GM06990 (cell line): ENCODE measurements around the gene CALHM1.

ENCODE experiments used
- DNase-seq: peaks from one replicate; pipeline ENCODE4 v3.0.0-alpha.2; 2011; ENCODE audit not compliant: insufficient read length; ENCODE audit errors: extremely low read depth
- H3K27me3 ChIP-seq: replicated peaks from 2 replicates; pipeline ENCODE4 v1.6.0; 2011; ENCODE audit warnings: low read length; ENCODE audit not compliant: control insufficient read depth, insufficient read depth
- H3K36me3 ChIP-seq: 2 replicates; pipeline ENCODE4 v1.5.1; 2011; ENCODE audit warnings: low read length; ENCODE audit not compliant: control insufficient read depth, insufficient read depth
- H3K4me3 ChIP-seq: replicated peaks from 2 replicates; pipeline ENCODE4 v1.5.1; 2011; ENCODE audit warnings: low read depth, mild to moderate bottlenecking, control low read depth, low read length
- TF ChIP-seq, protein P1 (sequence below): IDR thresholded peaks from 2 replicates; pipeline ENCODE4 v1.5.1; 2011; ENCODE audit warnings: low read length, control low read depth, mild to moderate bottlenecking, inconsistent platforms; ENCODE audit not compliant: insufficient read depth, poor library complexity, severe bottlenecking

Gene CALHM1

DNA sequence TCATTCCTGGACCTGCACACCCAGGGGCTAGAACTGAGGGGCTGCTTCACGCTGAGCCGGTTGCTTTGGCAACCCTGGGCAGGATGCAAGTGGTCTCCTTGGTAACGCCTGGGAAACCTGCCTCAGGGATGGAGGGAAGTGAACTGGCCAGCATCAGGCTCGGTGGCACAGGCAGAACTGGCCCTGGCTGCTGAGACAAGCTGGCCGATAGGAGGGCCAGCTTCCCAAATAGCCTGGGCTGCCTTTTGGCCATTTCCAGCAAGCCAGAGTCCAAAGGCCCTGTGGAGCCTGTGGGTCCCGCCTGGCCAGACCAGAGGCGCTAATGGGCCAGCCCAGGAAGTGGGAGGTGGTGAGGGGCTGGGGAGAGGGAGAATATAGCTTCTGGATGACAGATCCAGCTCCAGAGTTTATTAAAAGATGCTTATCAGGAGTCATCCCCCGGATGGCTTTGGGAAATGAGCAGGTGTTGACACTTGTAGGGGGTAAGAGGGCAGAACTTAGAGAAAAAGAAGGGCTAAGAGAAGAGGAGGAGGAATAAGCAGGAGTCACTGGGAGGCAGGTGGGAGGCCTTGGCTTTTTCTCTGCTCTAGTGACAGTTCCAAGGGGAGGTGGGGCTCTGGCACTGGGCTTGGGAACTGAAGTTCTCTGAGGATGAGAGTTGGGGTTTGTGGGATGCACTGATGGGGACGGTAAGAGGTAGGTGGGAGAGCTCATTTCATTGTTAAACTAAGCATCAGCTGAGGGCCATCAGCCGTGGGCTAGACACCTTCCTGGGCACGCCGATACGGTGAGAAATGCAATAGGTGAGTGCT, 44.4 kb upstream of the CALHM1 start:
- Histone ChIP-seq H3K36me3 (no peaks in the 10 kb centered on the region), H3K4me3 (no peak overlapping the region), H3K27me3 (peaks cover 1% of the 10 kb centered on the region; the same call in 1 of the 2 replicates)
- TF ChIP-seq, protein P1, sequence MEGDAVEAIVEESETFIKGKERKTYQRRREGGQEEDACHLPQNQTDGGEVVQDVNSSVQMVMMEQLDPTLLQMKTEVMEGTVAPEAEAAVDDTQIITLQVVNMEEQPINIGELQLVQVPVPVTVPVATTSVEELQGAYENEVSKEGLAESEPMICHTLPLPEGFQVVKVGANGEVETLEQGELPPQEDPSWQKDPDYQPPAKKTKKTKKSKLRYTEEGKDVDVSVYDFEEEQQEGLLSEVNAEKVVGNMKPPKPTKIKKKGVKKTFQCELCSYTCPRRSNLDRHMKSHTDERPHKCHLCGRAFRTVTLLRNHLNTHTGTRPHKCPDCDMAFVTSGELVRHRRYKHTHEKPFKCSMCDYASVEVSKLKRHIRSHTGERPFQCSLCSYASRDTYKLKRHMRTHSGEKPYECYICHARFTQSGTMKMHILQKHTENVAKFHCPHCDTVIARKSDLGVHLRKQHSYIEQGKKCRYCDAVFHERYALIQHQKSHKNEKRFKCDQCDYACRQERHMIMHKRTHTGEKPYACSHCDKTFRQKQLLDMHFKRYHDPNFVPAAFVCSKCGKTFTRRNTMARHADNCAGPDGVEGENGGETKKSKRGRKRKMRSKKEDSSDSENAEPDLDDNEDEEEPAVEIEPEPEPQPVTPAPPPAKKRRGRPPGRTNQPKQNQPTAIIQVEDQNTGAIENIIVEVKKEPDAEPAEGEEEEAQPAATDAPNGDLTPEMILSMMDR = no peak
- no peak for DNase-seq

DNA sequence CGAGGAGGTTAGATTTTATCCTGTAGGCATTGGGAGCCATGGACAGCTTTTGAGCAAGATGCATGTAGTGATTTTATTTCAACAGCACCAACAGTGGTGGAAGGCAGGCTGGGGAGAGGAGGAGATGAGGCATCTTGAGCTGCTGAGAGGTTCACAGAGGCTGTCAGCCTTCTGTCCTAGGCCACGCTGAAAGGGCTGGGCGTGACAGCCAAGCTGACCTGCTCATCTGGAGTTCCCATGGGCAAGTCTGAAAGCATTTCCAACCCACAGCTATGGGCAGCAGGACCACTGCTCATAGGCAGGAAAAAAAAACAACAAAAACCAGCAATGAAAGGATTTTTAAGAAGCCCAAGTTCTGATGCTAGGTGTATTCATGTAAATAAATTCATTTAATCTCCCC, 42.5 kb upstream of the CALHM1 start:
- TF ChIP-seq, protein P1 = no peak
- Histone ChIP-seq H3K4me3 (no peak overlapping the region), H3K27me3 (peaks cover 1% of the 10 kb centered on the region; the same call in 1 of the 2 replicates), H3K36me3 (no peaks in the 10 kb centered on the region)
- no peak for DNase-seq

DNA sequence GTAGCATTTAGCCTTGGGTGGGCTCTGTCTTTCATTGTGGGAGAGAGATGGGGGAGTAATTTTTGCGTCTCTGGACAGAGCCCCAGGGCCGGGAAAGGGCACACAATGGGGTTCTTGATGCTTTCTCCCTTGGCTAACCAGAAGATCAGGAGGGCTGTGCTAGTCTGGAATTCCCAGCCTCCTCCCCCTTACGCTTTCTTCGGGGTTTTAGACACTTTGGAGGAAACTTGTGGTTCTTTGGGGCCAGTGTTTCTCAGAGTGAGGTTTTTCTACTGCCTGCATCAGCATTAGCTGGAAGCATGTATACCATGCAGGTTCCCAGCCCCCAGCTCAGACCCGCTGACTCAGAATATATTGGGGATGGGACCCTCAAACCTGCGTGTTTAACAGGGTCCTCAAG, 41.8 kb upstream of the CALHM1 start:
- no peaks in the 10 kb centered on the region; the same call in 1 of the 2 replicates for H3K27me3 ChIP-seq
- no peak overlapping the region for H3K4me3 ChIP-seq
- DNase-seq = no peak
- H3K36me3 ChIP-seq = no peaks in the 10 kb centered on the region
- TF ChIP-seq, protein P1 = no peak

DNA sequence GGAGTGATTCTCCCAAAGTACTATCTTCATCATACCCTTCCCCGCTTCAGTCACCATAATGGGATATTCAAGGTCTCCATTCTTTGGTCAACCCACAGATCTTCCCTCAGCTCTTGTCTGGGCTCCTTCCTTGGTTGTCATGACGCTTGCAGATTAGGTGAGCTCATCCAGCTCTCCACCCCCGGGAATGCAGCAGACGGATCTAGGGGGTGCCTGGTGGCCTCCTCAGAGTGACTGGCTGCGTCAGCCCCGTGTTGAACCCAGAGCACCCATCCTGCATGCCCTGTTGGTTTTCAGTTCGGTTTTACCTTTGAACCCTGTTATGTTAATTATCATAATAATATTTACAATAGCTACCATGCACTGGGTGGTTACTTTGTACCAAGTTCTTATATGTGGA, 41.2 kb upstream of the CALHM1 start:
- no peak overlapping the region for H3K4me3 ChIP-seq
- H3K36me3 ChIP-seq = no peaks in the 10 kb centered on the region
- TF ChIP-seq, protein P1 = no peak
- no peak for DNase-seq
- H3K27me3 ChIP-seq = peaks cover under 1% of the 10 kb centered on the region

DNA sequence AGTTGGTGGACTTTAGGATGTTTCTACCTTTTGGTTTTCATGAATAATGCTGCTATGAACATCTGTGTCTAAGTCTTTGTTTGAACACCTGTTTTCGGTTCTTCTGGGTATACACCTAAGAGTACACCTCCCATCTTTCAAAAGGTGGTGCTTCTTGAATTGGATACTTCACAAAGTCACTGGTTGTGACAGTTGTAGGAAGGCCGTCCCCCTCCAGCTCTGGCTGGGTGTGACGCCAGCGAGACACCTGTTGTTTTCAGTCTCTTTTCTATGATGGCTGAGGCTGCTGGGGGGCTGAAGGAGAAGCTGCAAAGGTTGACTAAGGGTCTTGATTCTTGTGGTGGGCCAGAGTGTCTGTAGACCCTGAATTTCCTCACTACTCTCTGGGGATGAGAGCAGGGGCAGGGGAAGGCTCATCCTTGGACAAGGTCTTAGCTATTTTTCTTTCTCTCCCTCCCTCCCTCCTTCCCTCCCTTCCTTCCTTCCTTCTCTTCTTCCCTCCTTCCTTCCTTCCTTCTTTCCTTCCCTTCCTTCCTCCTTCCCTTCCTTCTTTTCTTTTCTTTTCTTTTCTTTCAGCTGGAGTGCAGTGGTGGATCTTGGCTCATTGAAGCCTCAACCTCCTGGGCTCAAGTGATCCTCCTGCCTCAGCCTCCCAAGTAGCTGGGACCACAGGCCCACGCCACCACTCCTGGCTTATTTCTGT, 40.4 kb upstream of the CALHM1 start:
- Histone ChIP-seq H3K4me3 (no peak overlapping the region), H3K27me3 (peaks cover 5% of the 10 kb centered on the region), H3K36me3 (no peaks in the 10 kb centered on the region)
- no peak for DNase-seq
- TF ChIP-seq, protein P1 = no peak
